ENCODE results near the gene SSBP3.

The SSBP3 gene

GRCh38 chr1:54259546-54260140 lies 146.6 kb downstream of the SSBP3 start:
- DNase-seq = no peak

- DNase-seq = no peak
Measured at GRCh38 chr1:54257876-54258275, 148.3 kb downstream of the SSBP3 start.

GRCh38 chr1:54257346-54257620 lies 148.9 kb downstream of the SSBP3 start:
- no peak for DNase-seq

GRCh38 chr1:54256522-54257345 lies 149.5 kb downstream of the SSBP3 start:
- DNase-seq = no peak

- DNase-seq = peak; percentile 28
Measured at GRCh38 chr1:54255026-54255702, 151.0 kb downstream of the SSBP3 start.

DNA sequence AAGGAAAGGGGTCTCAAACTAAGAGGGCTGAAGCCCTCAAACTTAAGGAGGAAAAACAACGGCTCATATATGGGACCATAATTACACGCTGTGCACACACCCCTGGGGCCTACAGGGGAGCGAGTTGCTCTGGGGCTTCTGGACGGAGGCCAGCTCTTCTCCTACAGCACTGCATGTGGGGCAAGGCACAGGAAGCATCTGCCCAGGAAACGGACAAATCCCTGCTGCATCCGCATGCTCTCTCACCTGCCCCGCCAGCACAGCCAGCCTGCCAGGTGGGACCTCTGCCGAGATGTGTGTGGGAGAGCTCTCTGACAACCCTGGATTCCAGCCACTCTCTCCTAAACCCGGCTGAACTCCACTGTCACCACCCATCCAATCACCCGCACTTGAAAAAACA lies 152.1 kb downstream of the SSBP3 start:
- no peak for DNase-seq

GRCh38 chr1:54253480-54253879 lies 152.7 kb downstream of the SSBP3 start:
- peak; percentile 77 for DNase-seq

DNA sequence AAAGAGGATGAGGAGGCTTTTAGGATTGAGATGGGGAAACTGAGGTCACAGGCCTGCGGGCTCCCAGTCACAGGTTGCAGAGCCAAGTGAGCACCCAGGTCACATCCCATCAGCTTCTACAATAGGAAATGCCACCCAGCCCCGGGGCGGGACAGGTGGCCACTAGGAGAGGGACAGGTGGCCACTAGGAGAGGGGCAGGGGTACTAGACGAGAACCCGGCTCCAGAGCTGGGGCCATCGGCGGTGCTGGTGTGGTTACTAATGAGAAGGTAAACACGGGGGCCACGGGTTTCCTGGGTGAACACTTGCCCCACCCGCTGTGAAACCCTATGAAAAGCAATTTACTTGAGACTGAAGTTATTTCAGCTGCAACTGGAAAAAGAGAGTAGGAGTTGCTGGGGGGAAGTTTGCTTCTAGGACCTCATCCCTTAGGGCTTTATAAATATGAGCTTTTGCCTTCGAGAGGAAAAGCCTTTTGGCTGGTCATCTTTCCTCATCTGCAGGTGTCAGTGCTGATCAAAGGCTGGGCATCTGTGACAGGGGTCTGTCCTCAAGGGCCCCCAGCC lies 153.7 kb downstream of the SSBP3 start:
- DNase-seq = no peak

DNA sequence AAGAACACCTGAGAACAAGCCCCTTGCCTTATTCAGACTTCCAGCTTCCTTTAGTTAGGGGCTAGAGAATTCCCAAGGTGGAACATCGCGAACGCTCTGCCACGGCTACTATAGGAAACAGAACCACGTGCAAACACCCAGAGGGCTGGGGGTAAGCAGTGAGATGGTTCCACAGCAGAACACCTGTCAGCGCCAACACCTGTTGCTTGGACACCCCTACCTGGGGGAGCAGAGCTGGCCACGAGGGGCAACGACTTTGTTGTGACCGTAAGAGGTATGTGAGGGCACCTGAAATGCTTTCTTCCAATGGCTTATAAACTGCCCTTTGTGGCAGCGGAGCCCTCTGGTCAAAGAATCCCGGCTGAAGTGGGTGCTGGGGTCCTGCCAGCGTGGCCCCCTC lies 155.5 kb downstream of the SSBP3 start:
- no peak for DNase-seq

DNA sequence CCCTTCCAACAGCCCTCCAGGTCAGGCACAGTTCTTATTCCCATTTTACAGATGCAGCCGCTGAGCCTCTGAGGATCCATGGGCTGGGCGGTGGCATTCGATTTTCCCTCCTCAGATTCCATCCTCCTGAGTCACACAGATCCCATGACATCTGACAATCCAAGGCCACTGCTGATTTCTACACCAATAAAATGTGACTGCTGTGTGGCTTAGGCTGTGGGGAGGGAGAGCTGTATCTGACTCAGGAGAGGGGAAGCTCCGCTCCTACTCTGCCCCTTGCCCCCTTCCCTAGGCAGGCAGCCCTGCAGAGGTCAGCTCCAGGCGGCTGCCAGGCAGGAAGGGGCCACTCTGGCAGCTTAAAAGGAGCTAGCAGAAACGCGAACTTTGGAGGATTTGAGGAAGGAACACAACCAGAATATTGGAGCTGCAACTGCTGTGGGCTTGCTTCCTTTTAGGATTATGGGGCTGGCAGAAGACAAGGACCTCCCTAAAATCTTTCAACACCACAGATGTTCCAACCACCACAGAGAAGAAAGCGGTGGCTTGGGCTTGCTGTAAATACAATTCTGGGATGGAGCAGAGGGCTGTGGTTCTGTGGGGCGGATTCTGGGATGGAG lies 156.3 kb downstream of the SSBP3 start:
- peak; percentile 5 for DNase-seq

DNA sequence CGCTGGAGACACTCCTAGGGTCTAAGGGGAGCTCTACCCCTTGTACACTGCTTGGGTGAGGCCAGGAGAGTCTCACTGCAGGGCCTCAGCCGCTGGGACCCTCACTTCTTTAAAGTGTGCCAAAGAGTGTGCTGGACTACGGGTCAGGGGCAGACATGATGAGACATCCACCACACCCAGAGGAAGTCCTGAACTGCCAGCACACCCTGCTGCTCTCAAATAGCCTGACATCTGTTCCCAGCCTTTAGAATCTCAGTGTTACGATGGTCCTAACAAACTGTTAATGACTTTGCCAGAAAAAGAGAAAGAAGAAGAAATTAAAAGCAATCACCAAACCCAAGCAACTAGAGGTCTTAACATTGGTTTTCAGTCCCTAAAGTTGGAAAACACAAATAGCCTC lies 157.2 kb downstream of the SSBP3 start:
- no peak for DNase-seq

DNA sequence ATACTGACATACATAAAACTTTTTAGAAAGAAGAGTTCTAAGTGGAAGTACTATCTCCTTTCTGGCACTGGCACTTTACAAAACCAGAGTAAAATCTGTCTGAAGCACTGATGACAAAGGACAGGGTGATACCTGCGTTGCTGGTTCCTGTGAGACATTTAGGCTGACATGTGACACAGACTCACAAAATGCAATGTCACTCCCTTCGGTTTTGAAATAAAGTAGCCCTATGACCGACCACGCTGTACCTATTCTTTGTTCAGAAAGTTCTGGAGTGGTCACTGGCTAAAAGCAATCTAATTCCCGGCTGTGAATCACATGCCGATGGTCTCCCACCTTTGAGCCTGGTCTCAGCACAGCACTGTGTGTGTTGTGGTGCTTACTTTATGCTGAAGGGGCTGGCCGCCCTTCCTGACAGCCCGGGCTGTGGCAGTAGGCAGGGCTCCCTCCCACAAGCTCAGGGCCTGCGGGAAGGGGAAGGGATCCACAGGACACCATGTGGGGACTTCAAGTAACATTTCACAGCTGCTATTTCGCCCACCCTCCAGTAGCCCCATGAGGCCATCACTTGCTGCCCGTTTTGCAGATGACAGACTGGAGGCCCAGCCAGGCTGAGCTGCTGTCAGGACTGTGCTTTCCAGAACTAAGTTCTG lies 158.2 kb downstream of the SSBP3 start:
- DNase-seq = no peak

DNA sequence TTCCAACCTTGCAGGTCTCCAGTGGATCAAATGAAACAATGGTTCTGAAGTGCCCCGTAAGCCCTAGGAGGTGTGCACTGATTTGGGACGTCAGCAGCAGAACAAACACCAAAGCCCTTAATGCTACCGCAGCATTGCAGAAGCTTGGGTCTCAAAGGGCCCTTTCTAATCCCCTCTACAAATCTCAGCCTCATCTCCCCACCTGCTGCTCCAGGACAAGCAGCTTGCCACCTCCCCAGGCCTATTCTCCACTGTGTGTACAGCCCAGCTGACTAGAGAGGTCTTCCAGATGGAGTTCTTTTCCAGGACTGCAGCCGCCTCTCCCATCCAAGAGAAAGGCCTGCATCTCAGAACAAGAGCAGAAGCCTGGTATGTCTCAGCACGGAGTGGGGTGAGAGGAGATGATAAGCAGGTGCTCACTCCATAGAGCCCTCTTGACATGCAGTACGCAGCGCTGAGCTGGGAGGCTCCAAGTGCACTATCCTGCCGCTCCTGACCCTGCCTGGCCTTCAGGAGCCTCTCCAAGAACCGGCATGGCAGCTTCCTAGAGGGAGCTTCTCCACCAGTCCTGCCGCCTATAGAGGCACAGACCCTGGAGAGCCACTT lies 160.0 kb downstream of the SSBP3 start:
- no peak for DNase-seq

GRCh38 chr1:54245501-54245900 lies 160.7 kb downstream of the SSBP3 start:
- DNase-seq = no peak

DNA sequence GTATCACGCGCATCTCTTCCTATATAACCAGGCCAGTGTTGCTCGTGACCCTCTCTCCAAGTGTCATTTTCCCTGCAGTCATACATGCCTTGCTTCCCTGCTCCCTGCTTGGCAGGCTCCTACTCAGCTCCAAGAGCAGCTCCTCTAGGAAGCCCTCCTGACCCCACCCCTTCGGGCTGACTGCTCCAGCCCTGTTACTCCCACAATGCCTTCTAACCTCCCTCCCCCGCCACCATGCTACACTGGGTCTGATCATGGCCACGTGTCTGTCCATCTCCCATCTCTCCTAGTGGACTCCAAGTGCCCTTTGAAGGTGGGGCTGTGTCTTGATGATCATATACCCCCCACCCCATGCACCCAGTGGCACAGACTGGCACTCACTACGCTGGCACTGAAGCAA lies 161.5 kb downstream of the SSBP3 start:
- DNase-seq = no peak

- no peak for DNase-seq
Measured at GRCh38 chr1:54243022-54243421, 163.2 kb downstream of the SSBP3 start.

- no peak for DNase-seq
Measured at GRCh38 chr1:54241364-54241763, 164.8 kb downstream of the SSBP3 start.

GRCh38 chr1:54240741-54241335 lies 165.4 kb downstream of the SSBP3 start:
- DNase-seq = no peak

- no peak for DNase-seq
Measured at GRCh38 chr1:54239631-54240031, 166.6 kb downstream of the SSBP3 start.

- no peak for DNase-seq
Measured at GRCh38 chr1:54239035-54239383, 167.2 kb downstream of the SSBP3 start.

DNA sequence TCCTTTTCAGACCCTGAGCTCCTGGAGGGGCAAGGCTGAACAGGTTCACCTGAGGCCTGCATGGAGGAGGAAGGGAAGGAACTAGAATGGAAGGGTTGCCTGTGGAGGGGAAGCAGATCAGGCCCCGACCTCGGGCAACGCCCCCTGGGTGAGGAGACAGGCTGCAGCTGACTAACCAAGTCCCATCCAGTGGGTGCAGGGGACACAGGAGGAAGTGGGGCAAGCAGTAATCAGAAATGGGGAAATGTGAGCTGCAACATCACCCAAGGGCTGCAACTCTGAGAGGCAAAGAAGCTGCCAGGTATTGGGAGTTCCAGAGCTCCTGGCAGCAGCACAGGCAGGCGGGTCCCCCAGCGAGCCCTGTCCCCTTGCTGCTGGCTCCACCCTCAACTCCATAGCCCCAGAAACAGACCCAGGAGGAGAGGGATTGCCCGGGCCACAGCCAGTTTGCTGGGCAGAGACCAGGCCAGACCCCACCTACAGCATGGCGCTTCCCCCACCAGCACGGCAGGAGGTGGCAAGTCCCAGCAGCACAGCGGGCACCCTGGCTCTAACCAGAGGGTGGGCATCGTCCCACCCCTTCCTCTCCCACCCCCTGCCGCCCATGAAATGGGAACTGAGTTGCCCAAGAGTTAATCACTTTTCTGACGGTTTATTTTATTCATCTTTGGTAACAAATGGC lies 167.7 kb downstream of the SSBP3 start:
- DNase-seq = no peak

DNA sequence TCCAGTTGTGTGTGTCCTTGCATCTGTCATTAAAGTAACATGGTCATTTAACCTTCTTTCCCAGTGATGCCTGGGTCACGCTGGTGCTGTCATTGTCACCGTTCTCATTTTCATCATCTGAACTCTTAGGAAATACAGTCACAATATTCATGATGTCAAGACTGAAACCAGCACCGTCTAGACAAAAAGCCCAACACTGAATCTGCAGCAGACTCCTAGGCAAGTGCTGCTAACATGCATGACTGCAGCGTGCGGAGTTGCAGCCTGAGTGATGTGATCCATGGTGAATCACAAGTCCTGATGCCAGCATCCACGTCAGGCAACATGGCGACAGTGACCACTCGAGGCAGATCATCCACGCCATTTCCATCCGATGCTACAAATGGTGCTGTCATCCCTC lies 168.6 kb downstream of the SSBP3 start:
- DNase-seq = no peak
